WTC11 (cell line): ENCODE data around the gene STARD13. TPM values are rescaled to one million over a fixed set of nuclear protein-coding genes. Genes with fewer than 3 reads are reported as not detected.
A peak's percentile ranks its signal among the peaks of the same experiment; 100 is the strongest.

Experiments used
- ATAC-seq: fragments of 200-7000 bp; cut with Tn5 transposase; 2 replicates; pipeline ENCODE4 v1.10.0; 2021; ENCODE audit warnings: mild to moderate bottlenecking, moderate library complexity
- CTCF ChIA-PET: fragments of 300-600 bp; sonication (Branson Sonifier 250); formaldehyde crosslinking; loops from one replicate; lab custom pipeline; 2021; ENCODE audit warnings: antibody characterized with exemption; lab: Charles Lee
- POLR2A ChIA-PET: fragments of 350-600 bp; sonication (Branson Sonifier 250); formaldehyde crosslinking; loops from one replicate; lab custom pipeline; 2021; ENCODE audit warnings: antibody characterized with exemption; lab: Charles Lee
- DNase-seq: peaks from one replicate; pipeline ENCODE4 v3.0.0; 2021; ENCODE audit warnings: low spot score
- H3K27ac Mint-ChIP-seq: 2 replicates; pipeline ENCODE4 v1.8.0; 2021; ENCODE audit warnings: mixed read lengths
- H3K27me3 Mint-ChIP-seq: 2 replicates; pipeline ENCODE4 v1.8.0; 2021; ENCODE audit warnings: low read depth, mild to moderate bottlenecking, moderate library complexity, mixed read lengths
- H3K36me3 Mint-ChIP-seq: 2 replicates; pipeline ENCODE4 v1.8.0; 2021; ENCODE audit warnings: mixed read lengths
- H3K4me1 Mint-ChIP-seq: 2 replicates; pipeline ENCODE4 v1.8.0; 2022; ENCODE audit warnings: mixed read lengths
- H3K4me3 Mint-ChIP-seq: 2 replicates; pipeline ENCODE4 v1.8.0; 2021; ENCODE audit warnings: mild to moderate bottlenecking, moderate library complexity, mixed read lengths
- H3K9me3 Mint-ChIP-seq: 2 replicates; pipeline ENCODE4 v1.8.0; 2021; ENCODE audit warnings: mixed read lengths
- AFF4 ChIP-seq: sonication (generic); formaldehyde crosslinking; IDR thresholded peaks from 2 replicates; pipeline ENCODE4 v1.8.1; 2023; ENCODE audit warnings: mild to moderate bottlenecking, missing genetic modification reagents, borderline replicate concordance
- ARID4B ChIP-seq: sonication (generic); formaldehyde crosslinking; IDR thresholded peaks from 2 replicates; pipeline ENCODE4 v1.8.0; 2023; ENCODE audit warnings: missing genetic modification reagents, mild to moderate bottlenecking, borderline replicate concordance
- EMX1 ChIP-seq: fragments of 250-450 bp; sonication (Bioruptor Pico); IDR thresholded peaks from 2 replicates; pipeline ENCODE4 v1.8.0; 2021; ENCODE audit warnings: mild to moderate bottlenecking
- ERG ChIP-seq: fragments of 250-450 bp; sonication (Bioruptor Pico); IDR thresholded peaks from 2 replicates; pipeline ENCODE4 v1.8.0; 2021; ENCODE audit warnings: mild to moderate bottlenecking
- GABPB1 ChIP-seq: sonication (generic); formaldehyde crosslinking; IDR thresholded peaks from 2 replicates; pipeline ENCODE4 v1.8.1; 2023; ENCODE audit warnings: mild to moderate bottlenecking, missing genetic modification reagents
- IRF2 ChIP-seq: sonication (generic); formaldehyde crosslinking; IDR thresholded peaks from 2 replicates; pipeline ENCODE4 v1.8.0; 2022; ENCODE audit warnings: low read depth, missing genetic modification reagents, borderline replicate concordance
- TEAD1 ChIP-seq: sonication (generic); formaldehyde crosslinking; IDR thresholded peaks from 2 replicates; pipeline ENCODE4 v1.8.0; 2022; ENCODE audit warnings: mild to moderate bottlenecking, missing genetic modification reagents
- USF1 ChIP-seq: sonication (generic); formaldehyde crosslinking; IDR thresholded peaks from 2 replicates; pipeline ENCODE4 v1.8.0; 2022; ENCODE audit warnings: mild to moderate bottlenecking, missing genetic modification reagents
- ZSCAN18 ChIP-seq: fragments of 250-450 bp; sonication (Bioruptor Pico); IDR thresholded peaks from 2 replicates; pipeline ENCODE4 v2.1.2; 2022; ENCODE audit warnings: mild to moderate bottlenecking, moderate library complexity
- total RNA-seq: library from RNA; stranded (reverse); gene quantifications from 3 replicates; pipeline ENCODE4 v1.2.3, GENCODE V29; 2021

STARD13 gene
- total RNA-seq, 1 experiment from 2014 or later, result 4.4 TPM

GRCh38 chr13:33096886-33097605 is 188.5 kb downstream of the STARD13 start:
- H3K27me3 Mint-ChIP-seq, result no peaks in the 10 kb centered on the region
- POLR2A ChIA-PET, result no interaction called here
- H3K36me3 Mint-ChIP-seq, result no peaks in the 10 kb centered on the region
- CTCF ChIA-PET, result no interaction called here
- ATAC-seq (no peak), DNase-seq (no peak)
- no peak overlapping the region for H3K4me3 Mint-ChIP-seq
- H3K4me1 Mint-ChIP-seq, result peaks cover 9% of the 10 kb centered on the region
- peaks cover 24% of the 10 kb centered on the region for H3K9me3 Mint-ChIP-seq
- H3K27ac Mint-ChIP-seq, result no peak overlapping the region
- TF ChIP-seq TEAD1 (CRISPR knock-in tag) (no peak), GABPB1 (CRISPR knock-in tag) (no peak)
- TF ChIP-seq, all 79 proteins: peak for 0

GRCh38 chr13:33092073-33092987 is 193.2 kb downstream of the STARD13 start:
- Mint-ChIP-seq H3K4me3 (no peak overlapping the region), H3K4me1 (peaks cover 30% of the 10 kb centered on the region), H3K9me3 (peaks cover 18% of the 10 kb centered on the region), H3K27ac (peak overlapping the region; percentile 32), H3K36me3 (no peaks in the 10 kb centered on the region), H3K27me3 (no peaks in the 10 kb centered on the region)
- POLR2A ChIA-PET, result no interaction called here
- CTCF ChIA-PET, result interaction anchor here (1.1 to 1.2 kb wide), 3 partner anchors 22 to 395 kb away, joined by 3 to 4 read pairs (median 3); no protein-coding TSS in a partner anchor
- no peak for TF ChIP-seq IRF2
- no peak for TF ChIP-seq USF1 (CRISPR knock-in tag)
- TF ChIP-seq ZSCAN18, result no peak
- TF ChIP-seq ERG (CRISPR knock-in tag), result no peak
- TF ChIP-seq ARID4B (CRISPR knock-in tag), result no peak
- no peak for TF ChIP-seq EMX1
- TF ChIP-seq AFF4, result no peak
- ATAC-seq, result peak; percentile 87
- no peak for DNase-seq
